HL-60 (cell line): Measurements from ENCODE around the gene WAPL.

Experiments
- DNase-seq, 2 experiments: peaks; one replicate each; pipeline ENCODE4 v3.0.0-alpha.2; 2010 to 2020; ENCODE audit warnings: low read depth in 1 of 2, low spot score in 1 of 2
- H3K27ac ChIP-seq: fragments of 250-450 bp; sonication (Bioruptor Pico); replicated peaks from 2 replicates; pipeline ENCODE4 v1.5.1; 2020; ENCODE audit warnings: mild to moderate bottlenecking, moderate library complexity
- H3K27me3 ChIP-seq: fragments of 250-450 bp; sonication (Bioruptor Pico); 2 replicates; pipeline ENCODE4 v1.5.1; 2021; ENCODE audit warnings: mild to moderate bottlenecking, moderate library complexity; ENCODE audit not compliant: insufficient read depth, poor library complexity, severe bottlenecking
- H3K4me3 ChIP-seq: replicated peaks from 2 replicates; pipeline ENCODE4 v1.5.1; 2011; ENCODE audit warnings: mild to moderate bottlenecking, control low read depth, low read length; ENCODE audit not compliant: insufficient read depth
- CTCF ChIP-seq: IDR thresholded peaks from one replicate; pipeline ENCODE4 v1.5.1; 2011; ENCODE audit warnings: low read length, control low read depth, inconsistent platforms; ENCODE audit not compliant: insufficient read depth
- GABPA ChIP-seq: IDR thresholded peaks from 2 replicates; pipeline ENCODE4 v1.6.1; 2012; ENCODE audit warnings: low read depth
- POLR2AphosphoS5 ChIP-seq: IDR thresholded peaks from 2 replicates; pipeline ENCODE4 v1.6.1; 2012; ENCODE audit warnings: low read depth
- REST ChIP-seq: IDR thresholded peaks from 2 replicates; pipeline ENCODE4 v1.6.1; 2012; ENCODE audit warnings: low read depth; ENCODE audit not compliant: insufficient replicate concordance
- SPI1 ChIP-seq: IDR thresholded peaks from 2 replicates; pipeline ENCODE4 v1.6.1; 2012; ENCODE audit warnings: low read depth, mild to moderate bottlenecking, borderline replicate concordance

Gene WAPL

GRCh38 chr10:86411281-86411841 lies 110.2 kb downstream of the WAPL start:
- DNase-seq = peak in 1 of 2 experiments; percentile 58
- no peaks in the 10 kb centered on the region for H3K27me3 ChIP-seq
- TF ChIP-seq REST (no peak), SPI1 (no peak), GABPA (no peak), POLR2AphosphoS5 (no peak), CTCF (no peak)
- peak overlapping the region; percentile 35 for H3K27ac ChIP-seq
- no peak overlapping the region for H3K4me3 ChIP-seq

GRCh38 chr10:86410542-86411124 lies 111.0 kb downstream of the WAPL start:
- Histone ChIP-seq H3K27ac (no peak overlapping the region; the same call in 1 of the 2 replicates), H3K4me3 (no peak overlapping the region), H3K27me3 (no peaks in the 10 kb centered on the region)
- no peak for TF ChIP-seq CTCF
- no peak for TF ChIP-seq REST
- TF ChIP-seq SPI1 = no peak
- TF ChIP-seq POLR2AphosphoS5 = no peak
- TF ChIP-seq GABPA = no peak
- no peak for DNase-seq

- no peak for DNase-seq
- TF ChIP-seq POLR2AphosphoS5 (no peak), SPI1 (no peak), CTCF (no peak), GABPA (no peak), REST (no peak)
- Histone ChIP-seq H3K27ac (no peak overlapping the region), H3K27me3 (no peaks in the 10 kb centered on the region), H3K4me3 (no peak overlapping the region)
Measured at GRCh38 chr10:86409183-86409582, 112.4 kb downstream of the WAPL start.
